Small intestine (tissue), 7 donors: ENCODE measurements around the gene VCL. TPM values are rescaled to one million over a fixed set of nuclear protein-coding genes. Genes with fewer than 3 reads are reported as not detected.

Experiments
- DNase-seq, 2 donors: peaks; one replicate each; pipeline versions ENCODE4 v3.0.0 to v3.0.0-alpha.2; 2013
- FAIRE-seq: peaks from 2 replicates; lab custom pipeline; 2012; peaks lifted over from hg19 to GRCh38; lab: Jason Lieb, UNC
- H3K27ac ChIP-seq, 3 donors: one replicate each; pipeline ENCODE4 v1.5.1; 2013; ENCODE audit warnings: low read length in 2 of 3, mild to moderate bottlenecking in 2 of 3, control low read depth in 1 of 3, inconsistent platforms in 1 of 3, low read depth in 1 of 3, moderate library complexity in 1 of 3
- H3K27me3 ChIP-seq, 3 donors: one replicate each; pipeline ENCODE4 v1.6.1; 2013; ENCODE audit warnings: low read length in 3 of 3, inconsistent platforms in 1 of 3; ENCODE audit not compliant: control insufficient read depth in 3 of 3, insufficient read depth in 3 of 3
- H3K36me3 ChIP-seq, 3 donors: one replicate each; pipeline ENCODE4 v1.6.1; 2013; ENCODE audit warnings: low read length in 3 of 3, inconsistent platforms in 1 of 3, low read depth in 1 of 3, mild to moderate bottlenecking in 1 of 3, moderate library complexity in 1 of 3; ENCODE audit not compliant: control insufficient read depth in 3 of 3, insufficient read depth in 2 of 3
- H3K4me1 ChIP-seq, 3 donors: one replicate each; pipeline ENCODE4 v1.6.1; 2013; ENCODE audit warnings: low read length in 2 of 3, inconsistent platforms in 1 of 3, low read depth in 1 of 3, mild to moderate bottlenecking in 1 of 3, moderate library complexity in 1 of 3; ENCODE audit not compliant: control insufficient read depth in 3 of 3, insufficient read depth in 2 of 3
- H3K4me3 ChIP-seq, 3 donors: one replicate each; pipeline ENCODE4 v1.5.1; 2013; ENCODE audit warnings: low read length in 3 of 3, control low read depth in 1 of 3, inconsistent platforms in 1 of 3, low read depth in 1 of 3, mild to moderate bottlenecking in 1 of 3, moderate library complexity in 1 of 3
- H3K9me3 ChIP-seq, 2 donors: one replicate each; pipeline ENCODE4 v1.6.1; 2013; ENCODE audit warnings: low read depth in 1 of 2, low read length in 1 of 2; ENCODE audit not compliant: control insufficient read depth in 2 of 2, insufficient read depth in 1 of 2
- WGBS, 3 donors: extraction: QIAGEN DNeasy Blood & Tissue Kit; methylation state at CpG; one replicate each; pipeline ENCODE4 v1.1.7; 2013; 5-methylcytosine and 5-hydroxymethylcytosine counted together
- polyA plus RNA-seq, 4 donors: library from polyadenylated mRNA; stranded (reverse) in 3 of 4; unstranded in 1 of 4; fragments of 200-250 nt in 3 of 4; fragments of 120-200 nt in 1 of 4; gene quantifications; one replicate each; pipeline versions ENCODE4 v1.2.1 to v1.2.3, GENCODE V29; 2013
- donor health status: healthy with polysubstance abuse.
- donor health status: control.
- donor health status: control.
- donor health status: Bipolar disorder and iron deficiency.
- donor health status: healthy.

The VCL gene
- polyA plus RNA-seq, 4 donors = 8.9 to 32.2 (median 20.9) TPM

DNA sequence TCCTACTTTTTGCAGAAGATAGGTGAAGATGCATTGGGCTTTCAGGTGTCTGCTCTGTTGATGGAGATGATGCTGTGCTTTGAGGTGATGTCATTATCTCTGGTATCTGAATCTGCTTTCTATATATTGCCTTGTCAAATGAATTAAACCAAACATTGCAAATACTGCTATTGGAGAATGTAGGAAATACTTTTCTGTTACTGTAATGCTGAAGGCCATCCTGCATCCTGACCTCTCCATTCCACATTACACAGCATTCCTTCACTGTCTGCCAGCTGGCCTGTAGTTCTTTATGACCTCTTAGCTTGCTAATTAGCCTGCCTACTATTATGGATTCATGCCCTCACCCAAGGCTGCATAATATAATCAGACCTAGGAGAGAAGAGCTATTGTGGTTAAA is 73.2 kb downstream of the VCL start:
- Histone ChIP-seq H3K4me3 (no peak overlapping the region), H3K27me3 (no peaks in the 10 kb centered on the region), H3K27ac (no peak overlapping the region), H3K9me3 (no peaks in the 10 kb centered on the region), H3K4me1 (no peaks in the 10 kb centered on the region), H3K36me3 (peaks cover 3 to 17% (median 15%) of the 10 kb centered on the region in 3 donors)
- DNase-seq (no peak), FAIRE-seq (no peak)

DNA sequence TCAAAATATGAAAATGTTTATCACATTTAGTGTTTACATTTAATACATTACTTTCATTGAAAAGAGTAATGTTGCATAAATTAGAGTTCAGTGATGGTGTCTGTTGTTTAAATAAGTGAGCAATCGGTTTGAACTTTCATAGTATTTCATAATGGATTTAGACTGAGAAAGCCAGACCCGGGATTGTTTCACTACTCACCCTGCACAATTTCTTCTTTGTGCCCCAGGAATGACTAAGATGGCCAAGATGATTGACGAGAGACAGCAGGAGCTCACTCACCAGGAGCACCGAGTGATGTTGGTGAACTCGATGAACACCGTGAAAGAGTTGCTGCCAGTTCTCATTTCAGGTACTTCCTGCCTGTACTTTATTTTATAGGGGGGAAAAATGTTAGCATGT is 74.6 kb downstream of the VCL start:
- Histone ChIP-seq H3K27me3 (no peaks in the 10 kb centered on the region), H3K36me3 (peaks cover 3 to 20% (median 15%) of the 10 kb centered on the region in 3 donors), H3K9me3 (no peaks in the 10 kb centered on the region), H3K27ac (no peak overlapping the region), H3K4me1 (no peaks in the 10 kb centered on the region), H3K4me3 (no peak overlapping the region)
- 81 to 93% (median 92%) methylated on average over 6 of the region's 6 CpGs for WGBS, 3 donors
- DNase-seq (no peak), FAIRE-seq (no peak)

- no peak overlapping the region for H3K4me3 ChIP-seq
- no peaks in the 10 kb centered on the region for H3K27me3 ChIP-seq
- peaks cover 0 to 4% (median 0%) of the 10 kb centered on the region in 3 donors for H3K4me1 ChIP-seq
- no peaks in the 10 kb centered on the region for H3K9me3 ChIP-seq
- 87 to 93% (median 93%) methylated on average over 5 of the region's 5 CpGs for WGBS, 3 donors
- FAIRE-seq = no peak
- no peak overlapping the region for H3K27ac ChIP-seq
- DNase-seq = no peak
- H3K36me3 ChIP-seq = peaks cover 3 to 18% (median 15%) of the 10 kb centered on the region in 3 donors
Measured at GRCh38 chr10:74075906-74076305, 78.0 kb downstream of the VCL start.

- FAIRE-seq (no peak), DNase-seq (no peak)
- H3K9me3 ChIP-seq = no peaks in the 10 kb centered on the region
- 78 to 99% (median 97%) methylated on average over 2 of the region's 2 CpGs for WGBS, 3 donors
- H3K4me3 ChIP-seq = no peak overlapping the region
- H3K27ac ChIP-seq = no peak overlapping the region
- no peaks in the 10 kb centered on the region for H3K27me3 ChIP-seq
- peaks cover 2 to 15% (median 15%) of the 10 kb centered on the region in 3 donors for H3K36me3 ChIP-seq
- peaks cover 0 to 6% (median 0%) of the 10 kb centered on the region in 3 donors for H3K4me1 ChIP-seq
Measured at GRCh38 chr10:74076961-74077360, 79.0 kb downstream of the VCL start.

DNA sequence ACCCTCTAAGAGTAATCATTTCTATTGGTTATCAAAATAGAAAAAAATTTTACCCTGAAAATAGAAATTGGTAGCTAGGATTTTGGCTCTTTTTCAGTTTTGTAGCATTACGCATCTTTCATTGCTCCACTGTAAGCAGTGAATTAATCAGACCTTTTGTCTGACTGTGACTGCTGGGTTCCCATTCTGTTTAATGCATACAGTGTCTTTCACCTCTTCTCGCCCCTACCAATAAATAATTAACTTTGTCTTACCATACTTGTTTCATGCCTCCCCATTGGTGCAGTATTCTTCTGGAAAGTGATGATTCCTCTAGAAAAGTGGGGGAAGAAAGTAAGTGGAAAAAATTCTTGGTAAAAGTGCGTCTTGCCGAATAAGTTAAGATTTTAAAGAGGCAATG is 79.5 kb downstream of the VCL start:
- H3K27me3 ChIP-seq = no peaks in the 10 kb centered on the region
- H3K27ac ChIP-seq = no peak overlapping the region
- 84 to 87% (median 84%) methylated on average over 4 of the region's 4 CpGs for WGBS, 3 donors
- no peak for FAIRE-seq
- DNase-seq = no peak
- H3K4me3 ChIP-seq = no peak overlapping the region
- H3K36me3 ChIP-seq = peaks cover 2 to 15% (median 15%) of the 10 kb centered on the region in 3 donors
- no peaks in the 10 kb centered on the region for H3K9me3 ChIP-seq
- H3K4me1 ChIP-seq = peaks cover 0 to 6% (median 0%) of the 10 kb centered on the region in 3 donors

- Histone ChIP-seq H3K9me3 (no peaks in the 10 kb centered on the region), H3K36me3 (peaks cover 4 to 14% (median 10%) of the 10 kb centered on the region in 3 donors), H3K27ac (peak overlapping the region in 1 of 3 donors; percentile 24), H3K4me1 (peaks cover 0 to 6% (median 0%) of the 10 kb centered on the region in 3 donors), H3K27me3 (no peaks in the 10 kb centered on the region), H3K4me3 (no peak overlapping the region)
- 3 to 40% (median 17%) methylated on average over 1 of the region's 1 CpG for WGBS, 3 donors
- DNase-seq = peak; percentile 44
- FAIRE-seq = no peak
Measured at GRCh38 chr10:74078037-74078436, 80.1 kb downstream of the VCL start.

DNA sequence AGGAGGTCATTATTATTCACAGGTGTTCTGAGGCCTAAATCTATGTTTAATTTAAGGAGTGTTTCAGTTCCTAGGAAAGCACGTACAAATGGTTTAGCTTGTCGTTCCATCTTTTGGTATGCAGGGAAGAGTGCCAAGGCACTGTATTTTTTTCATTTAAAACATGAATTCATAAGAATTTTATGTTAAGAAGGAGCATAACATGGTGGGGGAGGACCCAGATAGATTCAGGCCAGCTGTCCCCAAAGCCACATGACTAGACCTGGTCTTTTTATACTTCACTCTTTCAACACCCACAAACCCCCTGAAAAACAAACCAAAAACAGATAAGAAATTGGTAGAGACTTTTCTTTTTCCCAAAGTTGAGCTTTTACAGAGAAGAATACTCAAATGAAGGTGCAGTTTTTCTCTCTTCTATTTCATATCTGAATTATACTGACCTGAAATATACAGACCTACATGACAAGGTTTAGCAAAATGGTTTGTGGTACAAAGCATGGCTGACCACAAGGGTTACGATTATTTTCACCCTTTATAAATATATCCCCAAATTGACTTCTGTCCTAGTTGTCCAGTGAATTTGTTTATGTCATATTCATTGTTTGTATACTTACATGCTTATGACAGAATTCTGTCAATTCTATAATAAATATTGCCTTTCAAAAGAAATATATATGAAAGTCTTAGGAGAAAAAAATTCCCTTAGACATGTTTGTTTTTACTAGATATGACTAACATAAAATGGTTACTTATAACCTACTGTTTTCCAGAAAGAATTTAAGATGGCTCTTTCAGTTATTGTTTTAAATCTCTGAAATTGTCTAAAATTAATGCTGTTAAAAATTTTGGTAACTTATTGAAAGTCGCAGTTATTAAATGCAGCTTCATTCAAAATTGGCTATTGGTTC is 81.4 kb downstream of the VCL start:
- FAIRE-seq (no peak), DNase-seq (no peak)
- H3K36me3 ChIP-seq = peaks cover 2 to 11% (median 8%) of the 10 kb centered on the region in 3 donors
- peaks cover 0 to 6% (median 0%) of the 10 kb centered on the region in 3 donors for H3K4me1 ChIP-seq
- H3K4me3 ChIP-seq = no peak overlapping the region
- no peaks in the 10 kb centered on the region for H3K27me3 ChIP-seq
- WGBS, 3 donors = 70 to 87% (median 79%) methylated on average over 4 of the region's 4 CpGs
- no peaks in the 10 kb centered on the region for H3K9me3 ChIP-seq
- no peak overlapping the region for H3K27ac ChIP-seq

DNA sequence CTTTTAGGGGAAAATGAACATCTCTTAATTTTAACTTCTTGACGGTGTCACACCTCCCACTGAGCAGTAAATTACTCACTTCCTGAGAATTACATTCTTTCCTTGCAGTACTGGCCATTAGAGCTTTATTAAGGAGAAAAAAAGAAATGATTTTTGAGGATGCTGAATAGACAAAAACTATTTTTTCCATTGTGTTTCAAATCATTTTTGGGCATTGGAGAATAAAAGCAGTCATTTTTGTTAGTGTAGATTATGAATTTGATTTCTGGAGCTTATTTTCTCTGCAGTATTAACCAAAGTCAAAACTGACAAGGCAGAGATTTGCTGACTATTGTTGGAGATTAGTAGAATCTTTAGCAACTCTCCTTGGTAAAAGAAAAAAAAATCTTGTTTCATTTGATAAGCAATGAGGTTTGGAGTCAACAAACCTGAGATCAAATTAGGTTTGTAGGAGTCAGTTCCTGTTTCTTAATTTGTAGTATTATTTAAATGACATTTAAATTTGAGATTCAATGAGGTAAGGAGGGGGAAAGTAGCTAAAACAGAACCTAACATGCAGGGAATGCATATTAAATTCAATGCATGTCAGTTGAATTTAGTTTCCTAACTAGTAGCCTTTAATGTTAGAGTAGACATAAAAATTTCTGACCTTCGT is 82.1 kb downstream of the VCL start:
- peaks cover 0 to 6% (median 0%) of the 10 kb centered on the region in 3 donors for H3K4me1 ChIP-seq
- no peaks in the 10 kb centered on the region for H3K9me3 ChIP-seq
- H3K36me3 ChIP-seq = peaks cover 2 to 13% (median 7%) of the 10 kb centered on the region in 3 donors
- no peak overlapping the region for H3K27ac ChIP-seq
- 57 to 65% (median 58%) methylated on average over 2 of the region's 2 CpGs for WGBS, 3 donors
- DNase-seq (no peak), FAIRE-seq (no peak)
- no peaks in the 10 kb centered on the region for H3K27me3 ChIP-seq
- H3K4me3 ChIP-seq = no peak overlapping the region
